Activated T-helper 2 cell treated with anti-CD3 and anti-CD28 coated beads, Interferon-gamma antibody, Interleukin-2, Interleukin-4, amounts not matched to agents 10 μg/mL and 5 μg/mL and 100 μg/mL, durations not matched to agents 14 hours and 24 hours and 36 hours (primary cell): Measurements from ENCODE around the gene CCNB1. TPM values are rescaled to one million over a fixed set of nuclear protein-coding genes. Genes with fewer than 3 reads are reported as not detected.
"Not testable (repeated sequence)": the region's sequence is repeated elsewhere in the genome, so short reads cannot be mapped to it uniquely, and the experiment has no call there.

Experiments
- DNase-seq: peaks from one replicate; pipeline ENCODE4 v3.0.0; 2021; ENCODE audit warnings: low spot score
- H3K27ac Mint-ChIP-seq: one replicate; pipeline ENCODE4 v1.8.0; 2021; ENCODE audit warnings: mixed read lengths
- H3K27me3 Mint-ChIP-seq: one replicate; pipeline ENCODE4 v1.8.0; 2021; ENCODE audit warnings: low read depth, mixed read lengths
- H3K36me3 Mint-ChIP-seq: one replicate; pipeline ENCODE4 v1.8.0; 2021; ENCODE audit warnings: low read depth, mixed read lengths
- H3K4me1 Mint-ChIP-seq: one replicate; pipeline ENCODE4 v1.8.0; 2021; ENCODE audit warnings: low read depth, mixed read lengths
- H3K4me3 Mint-ChIP-seq: one replicate; pipeline ENCODE4 v1.8.0; 2021; ENCODE audit warnings: low read depth, mild to moderate bottlenecking, moderate library complexity, mixed read lengths
- H3K9me3 Mint-ChIP-seq: one replicate; pipeline ENCODE4 v1.8.0; 2021; ENCODE audit warnings: mixed read lengths
- intact Hi-C: fragments of 100-400 bp; cut with micrococcal nuclease; formaldehyde crosslinking; loops from one replicate; pipeline ENCODE4 v1.15.1; 2023
- total RNA-seq: library from RNA; stranded (reverse); gene quantifications from 2 replicates; pipeline ENCODE4 v1.2.3, GENCODE V29; 2022

CCNB1 gene
- total RNA-seq, 1 donor from 2014 or later: 164 TPM

GRCh38 chr5:69189162-69190086 is 22.5 kb downstream of the CCNB1 start, which contains the start of gene CENPH:
CENPH (plus strand) TSS chr5:69189583; CDS start chr5:69189635, 52 bp downstream.
- Mint-ChIP-seq H3K36me3 (peaks cover 10% of the 10 kb centered on the region), H3K4me1 (peaks cover 13% of the 10 kb centered on the region), H3K27ac (peak within 1 kb of the TSS; percentile 97), H3K4me3 (peak within 1 kb of the TSS; percentile 92), H3K9me3 (no peaks in the 10 kb centered on the region), H3K27me3 (no peaks in the 10 kb centered on the region)
- intact Hi-C loops: loop anchor here (1.0 to 5.0 kb wide), 6 partner anchors 22 to 972 kb away; partner anchors contain the start of genes CCDC125, CCNB1, CDK7 and PIK3R1
- DNase-seq: peak; percentile 93

- Mint-ChIP-seq H3K4me1 (peaks cover 4% of the 10 kb centered on the region), H3K9me3 (no peaks in the 10 kb centered on the region), H3K36me3 (peaks cover 31% of the 10 kb centered on the region), H3K27ac (no peak overlapping the region), H3K4me3 (no peak overlapping the region), H3K27me3 (no peaks in the 10 kb centered on the region)
- no peak for DNase-seq
- intact Hi-C loops: no loop called here
Measured at GRCh38 chr5:69202497-69202896, 35.5 kb downstream of the CCNB1 start.

GRCh38 chr5:69206528-69207190 is 39.7 kb downstream of the CCNB1 start:
- H3K27ac Mint-ChIP-seq: no peak overlapping the region
- H3K9me3 Mint-ChIP-seq: no peaks in the 10 kb centered on the region
- no peak overlapping the region for H3K4me3 Mint-ChIP-seq
- DNase-seq: no peak
- no peaks in the 10 kb centered on the region for H3K27me3 Mint-ChIP-seq
- intact Hi-C loops: no loop called here
- no peaks in the 10 kb centered on the region for H3K4me1 Mint-ChIP-seq
- H3K36me3 Mint-ChIP-seq: peaks cover 19% of the 10 kb centered on the region

DNA sequence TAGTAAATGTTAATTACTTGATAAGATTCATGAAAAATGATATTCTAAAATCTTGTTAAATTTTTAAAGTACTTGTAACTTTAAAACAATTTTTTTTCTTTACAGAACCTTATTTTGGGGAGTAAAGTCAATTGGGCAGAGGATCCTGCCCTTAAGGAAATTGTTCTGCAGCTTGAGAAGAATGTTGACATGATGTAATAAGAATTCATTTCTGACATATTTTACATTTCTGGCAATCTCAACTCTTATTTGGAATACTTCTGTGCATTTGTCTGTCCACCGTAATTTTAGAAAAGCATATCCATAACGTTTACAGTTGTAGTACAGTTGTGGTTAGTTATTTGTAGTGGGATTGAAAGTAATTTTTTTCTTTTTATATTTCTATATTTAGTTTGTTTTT is 42.7 kb downstream of the CCNB1 start:
- DNase-seq: no peak
- H3K27me3 Mint-ChIP-seq: no peaks in the 10 kb centered on the region
- peaks cover 8% of the 10 kb centered on the region for H3K36me3 Mint-ChIP-seq
- H3K4me3 Mint-ChIP-seq: no peak overlapping the region
- H3K9me3 Mint-ChIP-seq: no peaks in the 10 kb centered on the region
- H3K4me1 Mint-ChIP-seq: peaks cover 4% of the 10 kb centered on the region
- intact Hi-C loops: loop anchor here (10.0 kb wide), 1 partner anchor 125 kb away; the partner anchor contains the start of gene CCDC125
- no peak overlapping the region for H3K27ac Mint-ChIP-seq

DNA sequence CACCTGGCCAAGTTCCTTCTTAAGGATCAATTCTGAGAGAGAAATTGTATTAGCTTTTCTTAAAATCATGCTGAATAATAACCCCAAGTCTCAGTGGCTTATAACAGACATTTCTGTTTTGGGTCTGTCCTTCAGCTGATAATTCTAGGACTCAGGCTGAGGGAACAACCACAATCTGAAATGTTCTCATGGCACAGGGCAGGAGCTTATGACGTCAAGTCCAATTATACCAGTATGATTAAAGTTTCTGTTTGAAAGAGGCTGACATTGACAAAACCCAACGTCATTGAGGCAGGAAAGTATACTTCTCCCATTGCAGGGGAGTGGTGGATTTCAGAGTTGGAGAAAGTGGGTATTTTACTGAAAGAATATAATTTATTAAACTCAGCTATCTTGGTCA is 44.2 kb downstream of the CCNB1 start:
- Mint-ChIP-seq H3K27me3 (no peaks in the 10 kb centered on the region), H3K4me1 (peaks cover 7% of the 10 kb centered on the region)
- intact Hi-C loops: loop anchor here (10.0 kb wide), 1 partner anchor 124 kb away; the partner anchor contains the start of gene CCDC125

GRCh38 chr5:69212022-69212421 is 45.1 kb downstream of the CCNB1 start:
- DNase-seq: no peak
- peaks cover 8% of the 10 kb centered on the region for H3K4me1 Mint-ChIP-seq
- no peaks in the 10 kb centered on the region for H3K27me3 Mint-ChIP-seq
- no peak overlapping the region for H3K27ac Mint-ChIP-seq
- intact Hi-C loops: loop anchor here (10.0 kb wide), 1 partner anchor 123 kb away; the partner anchor contains the start of gene CCDC125
- peaks cover 13% of the 10 kb centered on the region for H3K36me3 Mint-ChIP-seq
- no peaks in the 10 kb centered on the region for H3K9me3 Mint-ChIP-seq
- no peak overlapping the region for H3K4me3 Mint-ChIP-seq

More for the DNA sequence above, 44.2 kb downstream of the CCNB1 start:
- no peak overlapping the region for H3K4me3 Mint-ChIP-seq
- DNase-seq: no peak
- no peak overlapping the region for H3K27ac Mint-ChIP-seq
- H3K9me3 Mint-ChIP-seq: no peaks in the 10 kb centered on the region
- H3K36me3 Mint-ChIP-seq: peaks cover 13% of the 10 kb centered on the region

DNA sequence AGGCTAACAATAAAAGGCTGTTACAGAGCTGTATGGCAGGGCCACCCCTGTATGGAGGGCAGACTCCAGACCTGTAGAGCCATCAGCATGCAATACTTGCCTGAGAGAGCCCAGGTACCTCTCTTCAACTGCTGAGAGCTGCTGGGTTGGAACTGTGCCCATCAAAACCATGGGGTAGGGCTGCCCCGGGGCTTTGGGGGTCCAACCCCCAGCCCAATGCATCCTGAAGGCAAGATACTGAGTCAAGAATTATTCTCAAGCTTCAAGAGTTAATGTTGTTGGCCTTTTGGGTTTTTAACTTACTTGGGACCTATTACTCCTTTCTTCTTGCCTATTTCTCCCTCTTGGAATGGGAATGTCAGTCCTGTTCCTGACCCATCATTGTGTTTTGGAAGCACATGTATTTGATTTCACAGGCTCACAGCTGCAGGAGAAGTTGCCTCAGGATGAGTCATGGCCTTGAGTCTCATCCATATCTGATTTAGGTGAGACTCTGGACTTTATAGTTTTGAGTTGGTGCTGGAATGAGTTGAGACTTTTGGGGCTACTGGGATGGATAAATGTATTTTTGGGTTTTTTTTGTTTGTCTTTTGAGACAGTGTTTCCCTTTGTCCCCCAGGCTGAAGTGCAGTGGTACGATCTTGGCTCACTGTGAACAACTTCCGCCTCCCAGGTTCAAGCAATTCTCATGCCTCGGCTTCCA is 46.7 kb downstream of the CCNB1 start:
- intact Hi-C loops: loop anchor here (10.0 kb wide), 1 partner anchor 121 kb away; the partner anchor contains the start of gene CCDC125
- H3K36me3 Mint-ChIP-seq: peaks cover 8% of the 10 kb centered on the region
- peaks cover 10% of the 10 kb centered on the region for H3K4me1 Mint-ChIP-seq
- no peaks in the 10 kb centered on the region for H3K27me3 Mint-ChIP-seq
- no peak overlapping the region for H3K27ac Mint-ChIP-seq
- no peaks in the 10 kb centered on the region for H3K9me3 Mint-ChIP-seq
- no peak for DNase-seq
- no peak overlapping the region for H3K4me3 Mint-ChIP-seq

DNA sequence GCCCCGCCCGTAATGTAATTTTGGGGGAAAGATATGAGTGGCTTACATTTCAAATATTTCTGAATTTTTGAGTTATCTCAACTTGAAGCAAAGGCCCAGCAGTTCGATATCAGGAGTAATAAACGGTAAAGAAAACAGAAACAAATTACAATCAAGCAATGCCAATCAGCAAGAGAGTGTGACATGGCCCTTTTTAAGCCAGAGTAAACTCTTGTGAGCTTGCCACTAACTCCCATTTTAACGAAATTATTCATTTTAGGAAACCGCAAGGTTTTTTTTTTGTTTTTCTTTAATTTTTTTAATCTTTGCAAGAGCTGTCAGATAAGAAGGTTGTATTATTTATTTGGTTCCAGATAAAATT is 50.2 kb downstream of the CCNB1 start:
- Mint-ChIP-seq H3K27me3 (no peaks in the 10 kb centered on the region), H3K36me3 (peaks cover 14% of the 10 kb centered on the region), H3K27ac (peak overlapping the region; percentile 97), H3K9me3 (no peaks in the 10 kb centered on the region), H3K4me3 (peak overlapping the region; percentile 98), H3K4me1 (peaks cover 10% of the 10 kb centered on the region)
- intact Hi-C loops: loop anchor here (1.0 to 10.0 kb wide), 4 partner anchors 28 to 152 kb away; partner anchors contain the start of genes AK6, CCDC125, CCNB1 and CENPH
- DNase-seq: no peak

DNA sequence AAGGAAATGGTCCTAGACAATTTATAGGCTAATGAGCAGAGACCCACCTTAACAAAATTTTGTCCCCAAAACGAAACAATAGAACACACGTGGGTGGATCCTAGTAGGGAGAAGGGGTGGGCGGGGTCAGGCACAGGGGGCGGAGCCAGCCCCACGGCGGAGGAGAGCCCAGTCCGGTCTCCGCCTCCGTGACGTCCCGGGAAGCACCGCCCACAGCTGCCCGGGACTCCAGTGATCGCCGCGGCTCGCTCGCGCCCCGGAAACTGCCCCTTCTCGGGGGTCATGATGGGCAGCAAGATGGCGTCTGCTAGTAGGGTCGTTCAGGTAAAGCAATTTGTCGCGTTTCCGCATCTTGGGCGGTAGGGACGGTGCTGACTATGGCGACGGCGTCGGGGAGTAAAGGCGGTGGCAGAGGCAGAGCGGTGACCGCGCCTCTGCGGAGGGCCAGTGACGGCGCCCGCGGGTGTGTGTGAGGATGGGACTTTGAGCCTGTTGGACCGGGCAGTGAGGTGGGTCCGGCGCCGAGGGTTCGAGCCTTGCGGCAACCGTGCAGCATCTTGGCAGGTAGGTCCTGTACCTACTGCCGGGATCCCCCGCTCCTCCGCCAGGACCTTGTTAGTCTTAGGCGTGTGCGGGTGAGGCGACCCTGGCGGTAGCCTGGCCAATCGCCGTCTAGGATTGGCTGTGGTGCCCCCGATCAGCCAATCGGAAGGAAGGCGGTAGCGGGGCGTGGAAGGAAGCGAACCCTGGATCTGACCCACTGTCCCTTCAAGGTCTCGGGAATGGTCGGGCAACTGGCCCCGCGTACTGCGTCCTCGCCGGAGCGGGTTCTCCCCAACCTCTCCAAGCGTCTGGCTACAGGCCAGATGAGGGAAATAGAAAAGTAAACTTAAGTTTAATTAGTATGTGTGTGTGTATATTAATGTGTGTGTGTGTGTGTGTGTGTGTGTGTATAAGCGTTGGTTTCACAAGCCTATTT is 50.9 kb downstream of the CCNB1 start:
- Mint-ChIP-seq H3K4me3 (peak overlapping the region; percentile 98), H3K9me3 (no peaks in the 10 kb centered on the region), H3K27ac (peak overlapping the region; percentile 97), H3K27me3 (no peaks in the 10 kb centered on the region), H3K36me3 (peaks cover 16% of the 10 kb centered on the region), H3K4me1 (peaks cover 10% of the 10 kb centered on the region)
- intact Hi-C loops: loop anchor here (1.0 to 10.0 kb wide), 6 partner anchors 16 to 151 kb away; partner anchors contain the start of genes AK6, CCDC125, CCNB1 and CDK7
- DNase-seq: peak; percentile 88

GRCh38 chr5:69219939-69220338 is 53.0 kb downstream of the CCNB1 start:
- Mint-ChIP-seq H3K9me3 (no peaks in the 10 kb centered on the region), H3K27ac (no peak overlapping the region), H3K36me3 (peaks cover 13% of the 10 kb centered on the region), H3K4me3 (no peak overlapping the region), H3K4me1 (peaks cover 10% of the 10 kb centered on the region), H3K27me3 (no peaks in the 10 kb centered on the region)
- intact Hi-C loops: loop anchor here (10.0 kb wide), 1 partner anchor 115 kb away; the partner anchor contains the start of gene CCDC125
- DNase-seq: no peak

DNA sequence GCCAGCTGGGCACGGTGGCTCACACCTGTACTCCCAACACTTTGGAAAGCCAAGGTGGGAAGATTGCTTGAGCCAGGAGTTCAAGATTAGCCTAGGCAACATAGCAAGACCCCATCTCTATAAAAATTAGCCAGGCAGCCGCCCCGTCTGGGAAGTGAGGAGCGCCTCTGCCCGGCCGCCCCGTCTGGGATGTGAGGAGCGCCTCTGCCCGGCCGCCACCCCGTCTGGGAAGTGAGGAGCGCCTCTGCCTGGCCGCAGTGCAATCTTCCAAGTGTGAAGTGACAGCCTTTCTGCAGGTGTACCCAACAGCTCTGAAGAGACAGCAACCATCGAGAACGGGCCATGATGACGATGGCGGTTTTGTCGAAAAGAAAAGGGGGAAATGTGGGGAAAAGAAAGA is 53.4 kb downstream of the CCNB1 start:
- H3K27me3 Mint-ChIP-seq, DNase-seq, H3K9me3 Mint-ChIP-seq, H3K4me3 Mint-ChIP-seq, H3K27ac Mint-ChIP-seq, intact Hi-C loops: not testable (repeated sequence)
- peaks cover 11% of the 10 kb centered on the region for H3K36me3 Mint-ChIP-seq
- H3K4me1 Mint-ChIP-seq: peaks cover 10% of the 10 kb centered on the region
